OCI-LY1 (cell line): ENCODE results near the gene LCP2.

Experiments
- H2AFZ ChIP-seq: fragments of 200-600 bp; sonication (generic), shearing (Covaris generic); 2 replicates; pipeline ENCODE4 v1.6.0; 2014; ENCODE audit warnings: antibody characterized with exemption, mild to moderate bottlenecking, low read length
- H3F3A ChIP-seq: fragments of 200-600 bp; sonication (generic), shearing (Covaris generic); 2 replicates; pipeline ENCODE4 v1.6.0; 2014; ENCODE audit warnings: mild to moderate bottlenecking, antibody characterized with exemption, low read length, moderate library complexity; ENCODE audit not compliant: insufficient read depth
- H3K27ac ChIP-seq: fragments of 200-600 bp; sonication (generic); 2 replicates; pipeline ENCODE4 v1.5.1; 2014; ENCODE audit warnings: low read length, mixed run types, mild to moderate bottlenecking, low read depth; ENCODE audit not compliant: poor library complexity, severe bottlenecking
- H3K27me3 ChIP-seq: fragments of 200-600 bp; sonication (generic); 2 replicates; pipeline ENCODE4 v1.6.0; 2014; ENCODE audit warnings: antibody characterized with exemption, mild to moderate bottlenecking, low read length, moderate library complexity; ENCODE audit not compliant: insufficient read depth
- H3K36me3 ChIP-seq: fragments of 200-600 bp; sonication (generic); 2 replicates; pipeline ENCODE4 v1.6.1; 2014; ENCODE audit warnings: mild to moderate bottlenecking, antibody characterized with exemption, low read length, moderate library complexity, mixed read lengths; ENCODE audit not compliant: insufficient read depth
- H3K4me1 ChIP-seq: fragments of 200-600 bp; sonication (generic); 2 replicates; pipeline ENCODE4 v1.5.1; 2014; ENCODE audit warnings: mild to moderate bottlenecking, low read length, moderate library complexity; ENCODE audit not compliant: insufficient read depth, severe bottlenecking
- H3K4me2 ChIP-seq: fragments of 200-600 bp; sonication (generic), shearing (Covaris generic); 2 replicates; pipeline ENCODE4 v1.6.1; 2014; ENCODE audit warnings: low read length
- H3K4me3 ChIP-seq: fragments of 200-600 bp; sonication (generic); 2 replicates; pipeline ENCODE4 v1.5.1; 2014; ENCODE audit warnings: low read length, low read depth, mild to moderate bottlenecking, mixed read lengths; ENCODE audit not compliant: poor library complexity, severe bottlenecking
- H3K79me2 ChIP-seq: fragments of 200-600 bp; shearing (Covaris generic); 2 replicates; pipeline ENCODE4 v1.6.1; 2016; ENCODE audit warnings: mixed run types, low read length, mixed read lengths; ENCODE audit not compliant: insufficient read depth
- H3K9ac ChIP-seq: fragments of 200-600 bp; sonication (generic), shearing (Covaris generic); 2 replicates; pipeline ENCODE4 v1.6.1; 2014; ENCODE audit warnings: mild to moderate bottlenecking, low read length, mixed read lengths
- H3K9me2 ChIP-seq: fragments of 200-600 bp; sonication (generic), shearing (Covaris generic); 2 replicates; pipeline ENCODE4 v1.6.1; 2014; ENCODE audit warnings: low read depth, mild to moderate bottlenecking, low read length, mixed read lengths
- H3K9me3 ChIP-seq: fragments of 200-600 bp; shearing (Covaris generic); 2 replicates; pipeline ENCODE4 v1.6.1; 2014; ENCODE audit warnings: low read length, mixed read lengths
- H4K20me1 ChIP-seq: fragments of 200-600 bp; sonication (generic), shearing (Covaris generic); 2 replicates; pipeline ENCODE4 v1.6.0; 2016; ENCODE audit warnings: mild to moderate bottlenecking, low read length; ENCODE audit not compliant: insufficient read depth
- EZH2 ChIP-seq: fragments of 200-600 bp; sonication (generic), shearing (Covaris generic); IDR thresholded peaks from 2 replicates; pipeline ENCODE4 v1.8.0; 2017; ENCODE audit warnings: borderline replicate concordance, mixed run types, mild to moderate bottlenecking, antibody characterized with exemption, low read length, moderate library complexity, mixed read lengths
- TF ChIP-seq, protein P1 (sequence below): fragments of 200-600 bp; sonication (generic), shearing (Covaris generic); IDR thresholded peaks from 2 replicates; pipeline ENCODE4 v1.5.1; 2017; ENCODE audit warnings: mild to moderate bottlenecking, antibody characterized with exemption, low read length, moderate library complexity, mixed read lengths

Gene LCP2

DNA sequence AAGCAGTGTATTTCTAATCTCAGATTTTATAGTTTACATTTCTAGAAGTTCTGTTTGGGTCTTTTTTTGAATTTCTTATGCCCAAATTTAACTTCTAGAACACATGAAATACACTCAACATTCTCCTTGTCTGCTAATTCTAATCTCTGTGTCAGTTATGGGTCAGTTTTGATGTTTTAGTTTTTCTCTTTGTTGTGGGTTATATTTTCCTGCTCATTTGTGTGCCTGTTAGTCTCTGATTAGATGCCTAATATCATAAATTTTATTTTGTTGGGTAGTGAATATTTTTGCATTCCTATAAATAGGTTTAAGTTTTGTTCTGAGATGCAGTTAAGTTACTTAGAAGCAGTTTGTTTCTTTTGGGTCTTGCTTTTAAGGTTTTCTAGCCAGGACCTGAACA, 12.4 kb downstream of the LCP2 start:
- Histone ChIP-seq H3K4me3 (no peak overlapping the region), H4K20me1 (no peaks in the 10 kb centered on the region), H3F3A (no peaks in the 10 kb centered on the region), H3K9ac (no peak overlapping the region), H3K4me2 (no peak overlapping the region), H3K9me3 (no peaks in the 10 kb centered on the region), H3K9me2 (no peaks in the 10 kb centered on the region), H3K36me3 (no peaks in the 10 kb centered on the region), H3K4me1 (no peaks in the 10 kb centered on the region), H3K27ac (no peak overlapping the region), H3K27me3 (0 out of 2 replicates have a peak, but pooled peaks cover 4% of the 10 kb centered on the region), H3K79me2 (no peaks in the 10 kb centered on the region), H2AFZ (no peak overlapping the region)
- TF ChIP-seq EZH2, result no peak
- TF ChIP-seq, protein P1, sequence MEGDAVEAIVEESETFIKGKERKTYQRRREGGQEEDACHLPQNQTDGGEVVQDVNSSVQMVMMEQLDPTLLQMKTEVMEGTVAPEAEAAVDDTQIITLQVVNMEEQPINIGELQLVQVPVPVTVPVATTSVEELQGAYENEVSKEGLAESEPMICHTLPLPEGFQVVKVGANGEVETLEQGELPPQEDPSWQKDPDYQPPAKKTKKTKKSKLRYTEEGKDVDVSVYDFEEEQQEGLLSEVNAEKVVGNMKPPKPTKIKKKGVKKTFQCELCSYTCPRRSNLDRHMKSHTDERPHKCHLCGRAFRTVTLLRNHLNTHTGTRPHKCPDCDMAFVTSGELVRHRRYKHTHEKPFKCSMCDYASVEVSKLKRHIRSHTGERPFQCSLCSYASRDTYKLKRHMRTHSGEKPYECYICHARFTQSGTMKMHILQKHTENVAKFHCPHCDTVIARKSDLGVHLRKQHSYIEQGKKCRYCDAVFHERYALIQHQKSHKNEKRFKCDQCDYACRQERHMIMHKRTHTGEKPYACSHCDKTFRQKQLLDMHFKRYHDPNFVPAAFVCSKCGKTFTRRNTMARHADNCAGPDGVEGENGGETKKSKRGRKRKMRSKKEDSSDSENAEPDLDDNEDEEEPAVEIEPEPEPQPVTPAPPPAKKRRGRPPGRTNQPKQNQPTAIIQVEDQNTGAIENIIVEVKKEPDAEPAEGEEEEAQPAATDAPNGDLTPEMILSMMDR, result no peak

DNA sequence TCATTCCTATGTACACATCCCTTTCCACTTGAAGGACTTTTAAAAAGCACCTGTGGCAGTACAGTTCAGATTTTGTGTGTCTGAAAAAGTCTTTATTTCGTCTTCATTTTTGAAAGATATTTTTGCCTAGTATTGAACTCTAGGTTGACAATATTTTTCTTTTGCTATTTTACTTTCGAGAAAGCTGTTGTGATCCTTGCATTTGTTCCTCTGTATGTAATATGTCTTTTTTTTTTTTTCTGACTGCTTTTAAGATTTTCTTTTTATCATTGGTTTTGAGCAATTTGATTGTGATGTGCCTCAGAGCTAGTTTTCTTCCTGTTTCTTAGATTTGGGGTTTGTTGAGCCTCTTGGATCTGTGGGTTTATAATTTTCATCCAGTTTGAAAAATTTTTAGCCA, 13.3 kb downstream of the LCP2 start:
- H3K36me3 ChIP-seq, result no peaks in the 10 kb centered on the region
- H3K27ac ChIP-seq, result no peak overlapping the region
- no peaks in the 10 kb centered on the region for H3K79me2 ChIP-seq
- H3K4me1 ChIP-seq, result no peaks in the 10 kb centered on the region
- H3K9me3 ChIP-seq, result no peaks in the 10 kb centered on the region
- H3K27me3 ChIP-seq, result 0 out of 2 replicates have a peak, but pooled peaks cover 4% of the 10 kb centered on the region
- H2AFZ ChIP-seq, result no peak overlapping the region
- H3K9ac ChIP-seq, result no peak overlapping the region
- no peaks in the 10 kb centered on the region for H3F3A ChIP-seq
- H3K4me2 ChIP-seq, result no peak overlapping the region
- TF ChIP-seq, protein P1, result no peak
- no peak for TF ChIP-seq EZH2
- H3K9me2 ChIP-seq, result no peaks in the 10 kb centered on the region
- no peaks in the 10 kb centered on the region for H4K20me1 ChIP-seq
- H3K4me3 ChIP-seq, result no peak overlapping the region

DNA sequence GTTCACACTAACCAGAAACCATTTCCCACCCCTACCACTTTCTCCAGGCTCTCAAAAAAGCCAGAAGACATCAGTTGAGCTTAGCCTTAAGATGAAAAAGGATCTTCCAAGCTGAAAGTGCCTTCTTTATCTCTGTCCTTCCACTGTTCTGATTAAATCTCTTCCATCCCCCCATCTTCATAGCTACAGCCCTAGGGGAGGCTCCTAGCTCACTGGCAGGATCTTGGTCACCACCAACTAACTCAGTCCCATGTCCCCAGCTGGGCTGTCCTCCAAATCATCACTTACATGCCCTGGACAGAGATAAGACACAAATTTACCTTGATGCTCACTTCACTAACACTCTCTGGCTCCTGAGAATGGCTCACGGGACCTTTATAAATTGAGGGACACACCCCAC, 14.3 kb downstream of the LCP2 start:
- H2AFZ ChIP-seq, result no peak overlapping the region
- no peak overlapping the region for H3K4me2 ChIP-seq
- H3K9me3 ChIP-seq, result no peaks in the 10 kb centered on the region
- no peaks in the 10 kb centered on the region for H3K4me1 ChIP-seq
- H3K9ac ChIP-seq, result no peak overlapping the region
- TF ChIP-seq EZH2, result no peak
- TF ChIP-seq, protein P1, result no peak
- no peaks in the 10 kb centered on the region for H3K9me2 ChIP-seq
- no peaks in the 10 kb centered on the region for H4K20me1 ChIP-seq
- no peak overlapping the region for H3K4me3 ChIP-seq
- H3K27ac ChIP-seq, result no peak overlapping the region
- 0 out of 2 replicates have a peak, but pooled peaks cover 4% of the 10 kb centered on the region for H3K27me3 ChIP-seq
- no peaks in the 10 kb centered on the region for H3F3A ChIP-seq
- no peaks in the 10 kb centered on the region for H3K79me2 ChIP-seq
- H3K36me3 ChIP-seq, result no peaks in the 10 kb centered on the region
